K562 (cell line): ENCODE results near the gene ADM. TPM values are rescaled to one million over a fixed set of nuclear protein-coding genes. Genes with fewer than 3 reads are reported as not detected.

ENCODE experiments used
- CBX8 ChIP-seq: fragments of 200-600 bp; sonication (generic); IDR thresholded peaks from 2 replicates; pipeline ENCODE4 v1.6.1; 2012; ENCODE audit warnings: borderline replicate concordance, mixed run types, low read depth, mild to moderate bottlenecking, moderate library complexity, mixed read lengths, low read length, control low read depth, inconsistent platforms; ENCODE audit not compliant: poor library complexity, severe bottlenecking; ENCODE audit errors: extremely low read depth
- DPF2 ChIP-seq: fragments of 450-650 bp; IDR thresholded peaks from 2 replicates; pipeline ENCODE4 v1.6.1; 2016
- ESRRA ChIP-seq: fragments of 450-650 bp; IDR thresholded peaks from 2 replicates; pipeline ENCODE4 v1.6.1; 2014; ENCODE audit warnings: low read depth, mild to moderate bottlenecking, moderate library complexity, borderline replicate concordance
- KLF13 ChIP-seq: fragments of 450-650 bp; IDR thresholded peaks from 2 replicates; pipeline ENCODE4 v1.6.1; 2016; ENCODE audit warnings: missing genetic modification characterization, low read depth, mild to moderate bottlenecking, missing compliant biosample characterization, moderate library complexity, borderline replicate concordance
- PRMT5 ChIP-seq: sonication (generic); formaldehyde crosslinking; IDR thresholded peaks from 2 replicates; pipeline ENCODE4 v1.5.0; 2020; ENCODE audit warnings: missing genetic modification reagents
- TBP ChIP-seq: optimal IDR thresholded peaks from 2 replicates; pipeline ENCODE3; 2011; ENCODE audit warnings: low read depth, low read length, improper control_type of control experiment
- polyA plus RNA-seq, 8 experiments: library from polyadenylated mRNA; depleted of rRNA in 4 of 8; stranded (reverse) in 5 of 8; unstranded in 3 of 8; fragments of >200 nt; fragmentation: Nextera tagmentation in 2 of 8; fragmentation: Illumina TruSeq in 1 of 8; extraction: Ambion mirVana in 2 of 8; extraction: Trizol in 1 of 8; gene quantifications; 2 replicates each; pipeline versions ENCODE4 v1.2.1 to v1.2.3, GENCODE V29; 2011 to 2014; ENCODE audit warnings: inconsistent platforms in 1 of 8, missing spikeins in 1 of 8
- total RNA-seq, 7 experiments: library from RNA; depleted of rRNA in 6 of 7; stranded (reverse); fragments of >200 nt in 6 of 7; fragmentation: Illumina TruSeq in 2 of 7; extraction: Trizol in 2 of 7; gene quantifications; 2 replicates each; pipeline versions ENCODE4 v1.2.1 to v1.2.3, GENCODE V29; 2011 to 2021; ENCODE audit warnings: low replicate concordance in 1 of 7
- TF ChIP-seq, protein P1 (sequence below): fragments of 450-650 bp; formaldehyde crosslinking; IDR thresholded peaks from 2 replicates; pipeline ENCODE4 v1.4.0; 2020; ENCODE audit warnings: mild to moderate bottlenecking
- TF ChIP-seq, protein P2 (sequence below): fragments of 450-650 bp; formaldehyde crosslinking; conservative IDR thresholded peaks from 2 replicates; pipeline ENCODE4 v1.4.0; 2022; ENCODE audit warnings: mild to moderate bottlenecking, missing genetic modification characterization
- TF ChIP-seq, protein P3 (sequence below): fragments of 450-650 bp; IDR thresholded peaks from 2 replicates; pipeline ENCODE4 v1.6.1; 2016; ENCODE audit warnings: mild to moderate bottlenecking, moderate library complexity
- TF ChIP-seq, protein P4 (sequence below): sonication (generic); formaldehyde crosslinking; IDR thresholded peaks from 2 replicates; pipeline ENCODE4 v1.8.0; 2022; ENCODE audit warnings: mild to moderate bottlenecking, missing genetic modification reagents

The ADM gene
- total and polyA plus RNA-seq, 9 of the 15 experiments (the other 6 are each of a cell fraction or from before 2014, with no cell fraction given) = 0.23 to 0.49 (median 0.32) TPM; not detected in 6

DNA sequence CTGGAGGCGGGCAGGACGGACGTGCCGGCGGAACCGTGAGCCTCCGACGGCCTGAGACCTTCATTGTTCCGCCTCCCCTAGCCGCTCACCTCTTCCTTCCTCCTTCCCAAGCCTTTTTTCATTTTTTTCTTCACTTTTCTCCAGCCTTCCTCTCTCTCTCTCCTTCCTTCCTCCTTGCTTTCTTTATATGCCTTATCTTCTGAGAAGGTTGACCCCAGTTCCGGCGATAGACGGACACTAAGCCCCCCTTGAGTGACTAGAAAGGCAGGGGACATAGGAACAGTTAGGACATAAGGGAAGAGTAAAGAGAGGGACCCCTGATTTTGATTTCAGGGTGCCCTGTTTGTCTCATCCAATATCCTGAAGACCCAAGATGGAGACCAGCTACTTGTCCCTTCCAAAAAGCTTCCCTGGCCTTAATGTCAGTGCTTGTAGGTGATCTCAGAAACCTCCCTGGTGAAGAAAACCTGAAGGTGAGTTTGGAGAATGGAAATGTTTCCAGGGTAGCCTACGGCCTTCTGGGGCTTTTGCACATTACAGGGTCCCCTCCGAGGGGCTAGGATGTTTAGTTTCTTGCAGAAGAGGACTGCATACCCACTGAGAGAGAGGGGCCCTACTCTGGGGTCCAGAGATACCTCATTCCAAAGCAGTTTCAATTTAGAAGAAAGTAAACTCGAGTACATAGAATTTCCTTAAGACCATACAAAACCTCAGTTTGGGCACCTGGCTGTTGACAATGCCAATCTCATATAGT lies 3.5 kb downstream of the ADM start (continued):
- TF ChIP-seq, protein P1, sequence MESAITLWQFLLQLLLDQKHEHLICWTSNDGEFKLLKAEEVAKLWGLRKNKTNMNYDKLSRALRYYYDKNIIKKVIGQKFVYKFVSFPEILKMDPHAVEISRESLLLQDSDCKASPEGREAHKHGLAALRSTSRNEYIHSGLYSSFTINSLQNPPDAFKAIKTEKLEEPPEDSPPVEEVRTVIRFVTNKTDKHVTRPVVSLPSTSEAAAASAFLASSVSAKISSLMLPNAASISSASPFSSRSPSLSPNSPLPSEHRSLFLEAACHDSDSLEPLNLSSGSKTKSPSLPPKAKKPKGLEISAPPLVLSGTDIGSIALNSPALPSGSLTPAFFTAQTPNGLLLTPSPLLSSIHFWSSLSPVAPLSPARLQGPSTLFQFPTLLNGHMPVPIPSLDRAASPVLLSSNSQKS (CRISPR knock-in tag) = no peak
- TF ChIP-seq, protein P2, sequence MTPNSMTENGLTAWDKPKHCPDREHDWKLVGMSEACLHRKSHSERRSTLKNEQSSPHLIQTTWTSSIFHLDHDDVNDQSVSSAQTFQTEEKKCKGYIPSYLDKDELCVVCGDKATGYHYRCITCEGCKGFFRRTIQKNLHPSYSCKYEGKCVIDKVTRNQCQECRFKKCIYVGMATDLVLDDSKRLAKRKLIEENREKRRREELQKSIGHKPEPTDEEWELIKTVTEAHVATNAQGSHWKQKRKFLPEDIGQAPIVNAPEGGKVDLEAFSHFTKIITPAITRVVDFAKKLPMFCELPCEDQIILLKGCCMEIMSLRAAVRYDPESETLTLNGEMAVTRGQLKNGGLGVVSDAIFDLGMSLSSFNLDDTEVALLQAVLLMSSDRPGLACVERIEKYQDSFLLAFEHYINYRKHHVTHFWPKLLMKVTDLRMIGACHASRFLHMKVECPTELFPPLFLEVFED = no peak
- TF ChIP-seq KLF13 (tag) (0 out of 2 replicates have a peak, but pooled peaks have one; percentile 13), PRMT5 (CRISPR knock-in tag) (no peak), CBX8 (no peak), ESRRA (no peak), DPF2 (peak; percentile 16; the same call in 1 of the 2 replicates), TBP (no peak)
- TF ChIP-seq, protein P3, sequence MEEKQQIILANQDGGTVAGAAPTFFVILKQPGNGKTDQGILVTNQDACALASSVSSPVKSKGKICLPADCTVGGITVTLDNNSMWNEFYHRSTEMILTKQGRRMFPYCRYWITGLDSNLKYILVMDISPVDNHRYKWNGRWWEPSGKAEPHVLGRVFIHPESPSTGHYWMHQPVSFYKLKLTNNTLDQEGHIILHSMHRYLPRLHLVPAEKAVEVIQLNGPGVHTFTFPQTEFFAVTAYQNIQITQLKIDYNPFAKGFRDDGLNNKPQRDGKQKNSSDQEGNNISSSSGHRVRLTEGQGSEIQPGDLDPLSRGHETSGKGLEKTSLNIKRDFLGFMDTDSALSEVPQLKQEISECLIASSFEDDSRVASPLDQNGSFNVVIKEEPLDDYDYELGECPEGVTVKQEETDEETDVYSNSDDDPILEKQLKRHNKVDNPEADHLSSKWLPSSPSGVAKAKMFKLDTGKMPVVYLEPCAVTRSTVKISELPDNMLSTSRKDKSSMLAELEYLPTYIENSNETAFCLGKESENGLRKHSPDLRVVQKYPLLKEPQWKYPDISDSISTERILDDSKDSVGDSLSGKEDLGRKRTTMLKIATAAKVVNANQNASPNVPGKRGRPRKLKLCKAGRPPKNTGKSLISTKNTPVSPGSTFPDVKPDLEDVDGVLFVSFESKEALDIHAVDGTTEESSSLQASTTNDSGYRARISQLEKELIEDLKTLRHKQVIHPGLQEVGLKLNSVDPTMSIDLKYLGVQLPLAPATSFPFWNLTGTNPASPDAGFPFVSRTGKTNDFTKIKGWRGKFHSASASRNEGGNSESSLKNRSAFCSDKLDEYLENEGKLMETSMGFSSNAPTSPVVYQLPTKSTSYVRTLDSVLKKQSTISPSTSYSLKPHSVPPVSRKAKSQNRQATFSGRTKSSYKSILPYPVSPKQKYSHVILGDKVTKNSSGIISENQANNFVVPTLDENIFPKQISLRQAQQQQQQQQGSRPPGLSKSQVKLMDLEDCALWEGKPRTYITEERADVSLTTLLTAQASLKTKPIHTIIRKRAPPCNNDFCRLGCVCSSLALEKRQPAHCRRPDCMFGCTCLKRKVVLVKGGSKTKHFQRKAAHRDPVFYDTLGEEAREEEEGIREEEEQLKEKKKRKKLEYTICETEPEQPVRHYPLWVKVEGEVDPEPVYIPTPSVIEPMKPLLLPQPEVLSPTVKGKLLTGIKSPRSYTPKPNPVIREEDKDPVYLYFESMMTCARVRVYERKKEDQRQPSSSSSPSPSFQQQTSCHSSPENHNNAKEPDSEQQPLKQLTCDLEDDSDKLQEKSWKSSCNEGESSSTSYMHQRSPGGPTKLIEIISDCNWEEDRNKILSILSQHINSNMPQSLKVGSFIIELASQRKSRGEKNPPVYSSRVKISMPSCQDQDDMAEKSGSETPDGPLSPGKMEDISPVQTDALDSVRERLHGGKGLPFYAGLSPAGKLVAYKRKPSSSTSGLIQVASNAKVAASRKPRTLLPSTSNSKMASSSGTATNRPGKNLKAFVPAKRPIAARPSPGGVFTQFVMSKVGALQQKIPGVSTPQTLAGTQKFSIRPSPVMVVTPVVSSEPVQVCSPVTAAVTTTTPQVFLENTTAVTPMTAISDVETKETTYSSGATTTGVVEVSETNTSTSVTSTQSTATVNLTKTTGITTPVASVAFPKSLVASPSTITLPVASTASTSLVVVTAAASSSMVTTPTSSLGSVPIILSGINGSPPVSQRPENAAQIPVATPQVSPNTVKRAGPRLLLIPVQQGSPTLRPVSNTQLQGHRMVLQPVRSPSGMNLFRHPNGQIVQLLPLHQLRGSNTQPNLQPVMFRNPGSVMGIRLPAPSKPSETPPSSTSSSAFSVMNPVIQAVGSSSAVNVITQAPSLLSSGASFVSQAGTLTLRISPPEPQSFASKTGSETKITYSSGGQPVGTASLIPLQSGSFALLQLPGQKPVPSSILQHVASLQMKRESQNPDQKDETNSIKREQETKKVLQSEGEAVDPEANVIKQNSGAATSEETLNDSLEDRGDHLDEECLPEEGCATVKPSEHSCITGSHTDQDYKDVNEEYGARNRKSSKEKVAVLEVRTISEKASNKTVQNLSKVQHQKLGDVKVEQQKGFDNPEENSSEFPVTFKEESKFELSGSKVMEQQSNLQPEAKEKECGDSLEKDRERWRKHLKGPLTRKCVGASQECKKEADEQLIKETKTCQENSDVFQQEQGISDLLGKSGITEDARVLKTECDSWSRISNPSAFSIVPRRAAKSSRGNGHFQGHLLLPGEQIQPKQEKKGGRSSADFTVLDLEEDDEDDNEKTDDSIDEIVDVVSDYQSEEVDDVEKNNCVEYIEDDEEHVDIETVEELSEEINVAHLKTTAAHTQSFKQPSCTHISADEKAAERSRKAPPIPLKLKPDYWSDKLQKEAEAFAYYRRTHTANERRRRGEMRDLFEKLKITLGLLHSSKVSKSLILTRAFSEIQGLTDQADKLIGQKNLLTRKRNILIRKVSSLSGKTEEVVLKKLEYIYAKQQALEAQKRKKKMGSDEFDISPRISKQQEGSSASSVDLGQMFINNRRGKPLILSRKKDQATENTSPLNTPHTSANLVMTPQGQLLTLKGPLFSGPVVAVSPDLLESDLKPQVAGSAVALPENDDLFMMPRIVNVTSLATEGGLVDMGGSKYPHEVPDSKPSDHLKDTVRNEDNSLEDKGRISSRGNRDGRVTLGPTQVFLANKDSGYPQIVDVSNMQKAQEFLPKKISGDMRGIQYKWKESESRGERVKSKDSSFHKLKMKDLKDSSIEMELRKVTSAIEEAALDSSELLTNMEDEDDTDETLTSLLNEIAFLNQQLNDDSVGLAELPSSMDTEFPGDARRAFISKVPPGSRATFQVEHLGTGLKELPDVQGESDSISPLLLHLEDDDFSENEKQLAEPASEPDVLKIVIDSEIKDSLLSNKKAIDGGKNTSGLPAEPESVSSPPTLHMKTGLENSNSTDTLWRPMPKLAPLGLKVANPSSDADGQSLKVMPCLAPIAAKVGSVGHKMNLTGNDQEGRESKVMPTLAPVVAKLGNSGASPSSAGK = peak; percentile 45; the same call in 1 of the 2 replicates
- TF ChIP-seq, protein P4, sequence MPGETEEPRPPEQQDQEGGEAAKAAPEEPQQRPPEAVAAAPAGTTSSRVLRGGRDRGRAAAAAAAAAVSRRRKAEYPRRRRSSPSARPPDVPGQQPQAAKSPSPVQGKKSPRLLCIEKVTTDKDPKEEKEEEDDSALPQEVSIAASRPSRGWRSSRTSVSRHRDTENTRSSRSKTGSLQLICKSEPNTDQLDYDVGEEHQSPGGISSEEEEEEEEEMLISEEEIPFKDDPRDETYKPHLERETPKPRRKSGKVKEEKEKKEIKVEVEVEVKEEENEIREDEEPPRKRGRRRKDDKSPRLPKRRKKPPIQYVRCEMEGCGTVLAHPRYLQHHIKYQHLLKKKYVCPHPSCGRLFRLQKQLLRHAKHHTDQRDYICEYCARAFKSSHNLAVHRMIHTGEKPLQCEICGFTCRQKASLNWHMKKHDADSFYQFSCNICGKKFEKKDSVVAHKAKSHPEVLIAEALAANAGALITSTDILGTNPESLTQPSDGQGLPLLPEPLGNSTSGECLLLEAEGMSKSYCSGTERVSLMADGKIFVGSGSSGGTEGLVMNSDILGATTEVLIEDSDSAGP = no peak
